22Rv1 (cell line): ENCODE measurements around the gene ATP8B4.

Experiments used
- CTCF ChIP-seq: fragments of 450-650 bp; IDR thresholded peaks from 2 replicates; pipeline ENCODE4 v1.5.1; 2017; ENCODE audit warnings: mild to moderate bottlenecking
- ZFX ChIP-seq: fragments of 450-650 bp; IDR thresholded peaks from 2 replicates; pipeline ENCODE4 v1.6.1; 2017; ENCODE audit warnings: antibody characterized with exemption, borderline replicate concordance

GRCh38 chr15:50055750-50056157 lies 63.3 kb downstream of the ATP8B4 start:
- TF ChIP-seq CTCF, result no peak
- TF ChIP-seq ZFX, result no peak
